ENCODE data around the gene ANKRD33B. TPM values are rescaled to one million over a fixed set of nuclear protein-coding genes. Genes with fewer than 3 reads are reported as not detected.

Gene ANKRD33B
- total and polyA plus RNA-seq, 2 of the 8 experiments (the other 6 are each of a cell fraction or from before 2014, with no cell fraction given): 6.9 to 20.6 TPM

- Histone ChIP-seq H2BK12ac (ENCODE audit: low read depth, low read length) (no peak overlapping the region), H3K14ac (ENCODE audit: insufficient read length) (no peak overlapping the region), H2BK120ac (replicated peaks; ENCODE audit: low read depth, low read length) (no peak overlapping the region), H3K4me3 (ENCODE audit: extremely low read depth in 1 of 4, insufficient read depth in 2 of 4, low read depth in 3 of 4, low read length in 4 of 4) (no peak overlapping the region), H3K79me1 (ENCODE audit: low read depth, low read length) (no peaks in the 10 kb centered on the region; the same call in 1 of the 2 replicates), H3K9ac (replicated peaks in 1 of 4; ENCODE audit: extremely low read depth in 1 of 4, low read depth in 3 of 4, low read length in 3 of 4) (no peak overlapping the region), H3K4me1 (replicated peaks in 1 of 4; ENCODE audit: control insufficient read depth in 3 of 4, insufficient read depth in 4 of 4, low read length in 3 of 4) (peaks cover 0 to 5% (median 2%) of the 10 kb centered on the region in 4 experiments; a peak in 4 of 7 replicates), H2AK5ac (ENCODE audit: low read depth, low read length) (no peak overlapping the region), H4K5ac (ENCODE audit: insufficient read length, low read depth, low read length) (no peak overlapping the region), H4K91ac (replicated peaks; ENCODE audit: insufficient read length, low read length) (no peak overlapping the region), H2AFZ (ENCODE audit: low read length) (no peak overlapping the region), H2BK15ac (ENCODE audit: low read length) (no peak overlapping the region), H3K4ac (replicated peaks; ENCODE audit: insufficient read length, low read depth, low read length) (no peak overlapping the region), H3K23me2 (ENCODE audit: low read depth, low read length) (no peaks in the 10 kb centered on the region), H4K20me1 (replicated peaks in 1 of 2; ENCODE audit: control insufficient read depth in 1 of 2, insufficient read depth in 2 of 2, low read length in 2 of 2) (peaks cover 0 to 1% of the 10 kb centered on the region in 2 experiments), H3K9me3 (ENCODE audit: insufficient read depth in 2 of 2, low read depth in 1 of 2, low read length in 1 of 2) (no peaks in the 10 kb centered on the region), H3K18ac (ENCODE audit: extremely low read depth, low read length) (no peak overlapping the region), H3K27ac (ENCODE audit: low read depth, low read length) (no peak overlapping the region), H3K36me3 (ENCODE audit: control insufficient read depth in 2 of 4, insufficient read depth in 4 of 4, low read length in 3 of 4) (no peaks in the 10 kb centered on the region), H2BK5ac (ENCODE audit: low read depth, low read length) (no peak overlapping the region), H2BK20ac (ENCODE audit: low read length) (no peak overlapping the region), H3K4me2 (ENCODE audit: insufficient read depth in 1 of 2, low read depth in 2 of 2, low read length in 2 of 2) (no peak overlapping the region), H4K8ac (ENCODE audit: extremely low read depth, insufficient read depth, low read length) (no peak overlapping the region), H3K56ac (replicated peaks; ENCODE audit: insufficient read length, low read depth, low read length) (no peak overlapping the region), H3K27me3 (replicated peaks in 1 of 4; ENCODE audit: control insufficient read depth in 3 of 4, extremely low read depth in 1 of 4, insufficient read depth in 3 of 4, low read length in 3 of 4) (no peaks in the 10 kb centered on the region), H3K79me2 (ENCODE audit: control insufficient read depth in 1 of 2, insufficient read depth in 2 of 2, low read length in 2 of 2) (no peaks in the 10 kb centered on the region; a peak in 1 of 4 replicates), H3K23ac (ENCODE audit: insufficient read length) (no peak overlapping the region)
- WGBS, 2 experiments (ENCODE audit: extremely low coverage in 1 of 2, insufficient coverage in 1 of 2, insufficient read length in 1 of 2, insufficient replicate concordance in 2 of 2, low coverage in 1 of 2, low lambda C conversion rate in 2 of 2, missing lambda C conversion rate in 1 of 2): 85% methylated on average over 8 of the region's 8 CpGs; no CpG with 5 or more reads in 1 of the 2 experiments
- POLR2A ChIA-PET (ENCODE audit: partially characterized antibody): interaction anchor here (0.6 kb wide), 1 partner anchor 133 kb away, joined by 4 read pairs; no protein-coding TSS in a partner anchor
- CTCF ChIA-PET (ENCODE audit: partially characterized antibody): interaction anchor here (0.9 to 1.4 kb wide), 4 partner anchors 12 to 121 kb away, joined by 3 to 4 read pairs (median 4); no protein-coding TSS in a partner anchor
- FAIRE-seq (no peak), DNase-seq (ENCODE audit: low read depth in 1 of 2, low spot score in 2 of 2) (no peak)
- no peak for TF ChIP-seq TCF12 (IDR thresholded peaks at IDR 0.05; ENCODE audit: low read depth, low read length)
- no peak for TF ChIP-seq HDAC6 (IDR thresholded peaks at IDR 0.05; ENCODE audit: low read depth, low read length)
- TF ChIP-seq POU5F1 (IDR thresholded peaks at IDR 0.05; ENCODE audit: low read depth, low read length): no peak
- no peak for TF ChIP-seq TEAD4 (IDR thresholded peaks at IDR 0.05; ENCODE audit: low read depth, low read length)
- TF ChIP-seq JUND (IDR thresholded peaks at IDR 0.05; ENCODE audit: low read length): no peak
- no peak for TF ChIP-seq TAF7 (optimal IDR thresholded peaks at IDR 0.05; ENCODE audit: borderline replicate concordance, low read depth, low read length)
- TF ChIP-seq NANOG (IDR thresholded peaks at IDR 0.05; ENCODE audit: insufficient read depth, low read depth, low read length, poor library complexity, severe bottlenecking): no peak
- TF ChIP-seq RAD21 (IDR thresholded peaks at IDR 0.05 in 1 of 2, conservative IDR thresholded peaks at IDR 0.05 in 1 of 2; ENCODE audit: low read depth in 2 of 2, low read length in 2 of 2): no peak
- no peak for TF ChIP-seq CBX5 (IDR thresholded peaks at IDR 0.05; ENCODE audit: low read depth, low read length)
- TF ChIP-seq MAX (IDR thresholded peaks at IDR 0.05): no peak
- TF ChIP-seq ASH2L (IDR thresholded peaks at IDR 0.05; ENCODE audit: low read length): no peak
- no peak for TF ChIP-seq RBBP5 (IDR thresholded peaks at IDR 0.05; ENCODE audit: borderline replicate concordance, low read depth, low read length)
- no peak for TF ChIP-seq SIRT6 (IDR thresholded peaks at IDR 0.05; ENCODE audit: low read length)
Observed at GRCh38 chr5:10573487-10574145, 9.7 kb downstream of the ANKRD33B start.
